Suprapubic skin (tissue), 4 donors: ENCODE measurements around the gene RPS6KA2.

Source experiments
- EP300 ChIP-seq: sonication (generic); formaldehyde crosslinking; IDR thresholded peaks from one replicate; pipeline ENCODE4 v1.6.1; 2017; ENCODE audit warnings: antibody characterized with exemption
- POLR2A ChIP-seq, 2 donors: fragments of 450-650 bp; IDR thresholded peaks; one replicate each; pipeline ENCODE4 v1.6.1; 2017; ENCODE audit warnings: antibody characterized with exemption in 2 of 2, mild to moderate bottlenecking in 2 of 2, moderate library complexity in 2 of 2
- POLR2AphosphoS5 ChIP-seq, 3 donors: sonication (generic); formaldehyde crosslinking; IDR thresholded peaks; one replicate each; pipeline ENCODE4 v1.6.1; 2017; ENCODE audit warnings: antibody characterized with exemption in 3 of 3
- TF ChIP-seq, protein P1 (sequence below), 2 donors: fragments of 200-600 bp in 1 of 2; fragments of 450-650 bp in 1 of 2; sonication (generic) in 1 of 2; IDR thresholded peaks; one replicate each; pipeline ENCODE4 v1.5.1; 2016 to 2019; ENCODE audit warnings: antibody characterized with exemption in 2 of 2, mild to moderate bottlenecking in 1 of 2, moderate library complexity in 1 of 2

DNA sequence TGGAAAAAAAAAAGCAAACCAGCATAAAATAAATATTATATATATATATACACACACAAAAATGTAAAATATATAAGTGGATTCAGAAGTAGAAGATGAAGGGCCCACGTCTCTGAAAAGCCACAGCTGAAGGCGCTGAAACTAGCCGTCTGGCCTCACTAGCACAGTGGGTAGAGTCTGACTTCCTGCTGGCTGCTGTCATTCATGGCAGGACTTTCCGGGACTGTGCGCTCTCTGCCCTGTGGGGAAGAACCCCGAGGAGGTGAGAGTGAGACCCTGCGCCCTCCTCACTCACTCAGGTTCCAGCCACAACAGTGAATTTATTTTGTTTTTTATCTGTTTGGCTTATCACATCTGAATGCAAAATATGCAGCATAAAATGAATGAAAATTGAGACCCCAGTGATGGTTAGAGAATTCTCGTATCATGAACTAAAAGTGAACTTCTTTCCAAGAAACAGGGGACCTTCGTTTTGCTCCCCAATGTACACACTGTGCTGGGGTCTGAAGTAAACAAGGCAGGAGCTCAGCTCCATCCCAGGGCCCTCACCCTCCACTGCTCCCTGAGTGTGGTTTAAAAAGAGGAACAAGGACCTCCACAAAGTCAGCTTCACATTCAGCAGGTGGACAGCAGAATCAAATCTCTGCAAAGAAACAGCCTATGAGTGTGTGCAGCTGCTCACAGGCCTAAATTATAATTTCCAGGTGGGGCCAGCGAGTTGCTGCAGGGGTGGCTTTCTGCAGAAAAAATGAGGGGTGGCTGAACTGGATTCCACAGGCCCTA is 39.2 kb downstream of the RPS6KA2 start:
- TF ChIP-seq, protein P1, sequence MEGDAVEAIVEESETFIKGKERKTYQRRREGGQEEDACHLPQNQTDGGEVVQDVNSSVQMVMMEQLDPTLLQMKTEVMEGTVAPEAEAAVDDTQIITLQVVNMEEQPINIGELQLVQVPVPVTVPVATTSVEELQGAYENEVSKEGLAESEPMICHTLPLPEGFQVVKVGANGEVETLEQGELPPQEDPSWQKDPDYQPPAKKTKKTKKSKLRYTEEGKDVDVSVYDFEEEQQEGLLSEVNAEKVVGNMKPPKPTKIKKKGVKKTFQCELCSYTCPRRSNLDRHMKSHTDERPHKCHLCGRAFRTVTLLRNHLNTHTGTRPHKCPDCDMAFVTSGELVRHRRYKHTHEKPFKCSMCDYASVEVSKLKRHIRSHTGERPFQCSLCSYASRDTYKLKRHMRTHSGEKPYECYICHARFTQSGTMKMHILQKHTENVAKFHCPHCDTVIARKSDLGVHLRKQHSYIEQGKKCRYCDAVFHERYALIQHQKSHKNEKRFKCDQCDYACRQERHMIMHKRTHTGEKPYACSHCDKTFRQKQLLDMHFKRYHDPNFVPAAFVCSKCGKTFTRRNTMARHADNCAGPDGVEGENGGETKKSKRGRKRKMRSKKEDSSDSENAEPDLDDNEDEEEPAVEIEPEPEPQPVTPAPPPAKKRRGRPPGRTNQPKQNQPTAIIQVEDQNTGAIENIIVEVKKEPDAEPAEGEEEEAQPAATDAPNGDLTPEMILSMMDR (IDR thresholded peaks at IDR 0.05): no peak
- TF ChIP-seq POLR2AphosphoS5 (IDR thresholded peaks at IDR 0.05) (no peak), EP300 (no peak), POLR2A (IDR thresholded peaks at IDR 0.05) (no peak)
